ENCODE data around the gene ATXN1.

ATXN1 gene

GRCh38 chr6:16782278-16782677, 21.0 kb upstream of the ATXN1 start:
- no peak for DNase-seq

- no peak for DNase-seq
Observed at GRCh38 chr6:16781348-16782169, 20.3 kb upstream of the ATXN1 start.

- DNase-seq: no peak
Observed at GRCh38 chr6:16778521-16778920, 17.3 kb upstream of the ATXN1 start.

GRCh38 chr6:16777794-16778193, 16.5 kb upstream of the ATXN1 start:
- DNase-seq: no peak

- DNase-seq: no peak
Observed at GRCh38 chr6:16776394-16777017, 15.2 kb upstream of the ATXN1 start.

GRCh38 chr6:16774437-16774836, 13.2 kb upstream of the ATXN1 start:
- DNase-seq: no peak

- DNase-seq: no peak
Observed at GRCh38 chr6:16773362-16773761, 12.1 kb upstream of the ATXN1 start.

- peak; percentile 43 for DNase-seq
Observed at GRCh38 chr6:16770701-16771569, 9.7 kb upstream of the ATXN1 start.

GRCh38 chr6:16769986-16770376, 8.7 kb upstream of the ATXN1 start:
- no peak for DNase-seq

GRCh38 chr6:16769131-16769985, 8.1 kb upstream of the ATXN1 start:
- DNase-seq: no peak

- no peak for DNase-seq
Observed at GRCh38 chr6:16768477-16768830, 7.2 kb upstream of the ATXN1 start.

GRCh38 chr6:16767765-16768476, 6.7 kb upstream of the ATXN1 start:
- DNase-seq: no peak

- no peak for DNase-seq
Observed at GRCh38 chr6:16766836-16767745, 5.8 kb upstream of the ATXN1 start.

GRCh38 chr6:16766043-16766536, 4.8 kb upstream of the ATXN1 start:
- no peak for DNase-seq

GRCh38 chr6:16765235-16765634, 4.0 kb upstream of the ATXN1 start:
- no peak for DNase-seq

- DNase-seq: no peak
Observed at GRCh38 chr6:16764188-16764950, 3.1 kb upstream of the ATXN1 start.

- no peak for DNase-seq
Observed at GRCh38 chr6:16762550-16763477, 1.6 kb upstream of the ATXN1 start.

- no peak for DNase-seq
Observed at GRCh38 chr6:16762268-16762549, 949 bp upstream of the ATXN1 start.
